H1 (cell line): ENCODE measurements around the gene LRP3. TPM values are rescaled to one million over a fixed set of nuclear protein-coding genes. Genes with fewer than 3 reads are reported as not detected.
A peak's percentile ranks its signal among the peaks of the same experiment; 100 is the strongest.

Experiments used
- CTCF ChIA-PET: fragments of 300-600 bp; sonication (Branson Sonifier 250); formaldehyde crosslinking; loops from one replicate; lab custom pipeline; 2021; ENCODE audit not compliant: partially characterized antibody; lab: Charles Lee
- POLR2A ChIA-PET: fragments of 300-600 bp; sonication (Branson Sonifier 250); formaldehyde crosslinking; loops from one replicate; lab custom pipeline; 2021; ENCODE audit warnings: inconsistent platforms; ENCODE audit not compliant: partially characterized antibody; lab: Charles Lee
- DNase-seq, 2 experiments: peaks; one replicate each; pipeline versions ENCODE4 v3.0.0 to v3.0.0-alpha.2; 2010 to 2022; ENCODE audit warnings: low spot score in 2 of 2, low read depth in 1 of 2, mixed read lengths in 1 of 2
- FAIRE-seq: peaks from 2 replicates; lab custom pipeline; 2011; peaks lifted over from hg19 to GRCh38; lab: Jason Lieb, UNC
- H2AFZ ChIP-seq: 2 replicates; pipeline ENCODE4 v1.8.1; 2012; ENCODE audit warnings: low read length, inconsistent platforms
- H2AK5ac ChIP-seq: 2 replicates; pipeline ENCODE4 v1.6.1; 2013; ENCODE audit warnings: low read depth, low read length
- H2BK120ac ChIP-seq: replicated peaks from 2 replicates; pipeline ENCODE3; 2013; ENCODE audit warnings: low read depth, low read length, inconsistent platforms
- H2BK12ac ChIP-seq: 2 replicates; pipeline ENCODE4 v1.6.1; 2013; ENCODE audit warnings: low read depth, low read length
- H2BK15ac ChIP-seq: 2 replicates; pipeline ENCODE4 v1.6.1; 2013; ENCODE audit warnings: low read length
- H2BK20ac ChIP-seq: 2 replicates; pipeline ENCODE4 v1.6.1; 2013; ENCODE audit warnings: low read length
- H2BK5ac ChIP-seq: 2 replicates; pipeline ENCODE4 v1.6.1; 2013; ENCODE audit warnings: low read depth, low read length
- H3K14ac ChIP-seq: 2 replicates; pipeline ENCODE4 v1.6.1; 2013; ENCODE audit warnings: inconsistent platforms; ENCODE audit not compliant: insufficient read length
- H3K18ac ChIP-seq: 2 replicates; pipeline ENCODE4 v1.6.1; 2013; ENCODE audit warnings: low read length; ENCODE audit errors: extremely low read depth
- H3K23ac ChIP-seq: 2 replicates; pipeline ENCODE4 v1.6.1; 2013; ENCODE audit warnings: inconsistent platforms; ENCODE audit not compliant: insufficient read length
- H3K23me2 ChIP-seq: 2 replicates; pipeline ENCODE4 v1.6.1; 2013; ENCODE audit warnings: low read depth, low read length
- H3K27ac ChIP-seq: 2 replicates; pipeline ENCODE4 v1.6.1; 2011; ENCODE audit warnings: low read depth, low read length, inconsistent platforms
- H3K27me3 ChIP-seq, 4 experiments: replicated peaks in 1 of 4; 1 replicate in 1 of 4; 2 replicates in 3 of 4; pipeline versions ENCODE4 v1.6.1 to v1.8.1; 2011 to 2013; ENCODE audit warnings: low read length in 3 of 4, mild to moderate bottlenecking in 3 of 4, inconsistent platforms in 2 of 4, mixed read lengths in 2 of 4, moderate library complexity in 1 of 4; ENCODE audit not compliant: control insufficient read depth in 3 of 4, insufficient read depth in 3 of 4; ENCODE audit errors: extremely low read depth in 1 of 4
- H3K36me3 ChIP-seq, 4 experiments: 2 replicates each; pipeline versions ENCODE4 v1.6.1 to v1.8.1; 2011 to 2013; ENCODE audit warnings: mild to moderate bottlenecking in 4 of 4, low read length in 3 of 4, moderate library complexity in 2 of 4, control low read depth in 1 of 4, inconsistent platforms in 1 of 4; ENCODE audit not compliant: insufficient read depth in 4 of 4, control insufficient read depth in 2 of 4
- H3K4ac ChIP-seq: replicated peaks from 2 replicates; pipeline ENCODE3; 2013; ENCODE audit warnings: low read length, low read depth, mixed read lengths, inconsistent platforms; ENCODE audit not compliant: insufficient read length
- H3K4me1 ChIP-seq, 4 experiments: replicated peaks in 1 of 4; 1 replicate in 1 of 4; 2 replicates in 3 of 4; pipeline versions ENCODE4 v1.6.1 to v1.8.1; 2011 to 2013; ENCODE audit warnings: low read length in 3 of 4, inconsistent platforms in 2 of 4, mixed read lengths in 1 of 4; ENCODE audit not compliant: insufficient read depth in 4 of 4, control insufficient read depth in 3 of 4
- H3K4me2 ChIP-seq, 2 experiments: 2 replicates each; pipeline versions ENCODE4 v1.6.1 to v1.8.1; 2011 to 2013; ENCODE audit warnings: low read depth in 2 of 2, low read length in 2 of 2, control low read depth in 1 of 2, inconsistent platforms in 1 of 2, mild to moderate bottlenecking in 1 of 2; ENCODE audit not compliant: insufficient read depth in 1 of 2
- H3K4me3 ChIP-seq, 4 experiments: fragments of 200-600, 300-600 bp in 1 of 4; sonication (generic), shearing (Covaris generic), sonication (Bioruptor Twin) in 1 of 4; 2 replicates each; pipeline versions ENCODE4 v1.5.1 to v1.8.1; 2011 to 2016; ENCODE audit warnings: low read length in 4 of 4, low read depth in 3 of 4, control low read depth in 2 of 4, inconsistent platforms in 2 of 4, mild to moderate bottlenecking in 2 of 4, mixed read lengths in 1 of 4, moderate library complexity in 1 of 4; ENCODE audit not compliant: insufficient read depth in 2 of 4; ENCODE audit errors: extremely low read depth in 1 of 4
- H3K56ac ChIP-seq: replicated peaks from 2 replicates; pipeline ENCODE3; 2013; ENCODE audit warnings: low read depth, mild to moderate bottlenecking, mixed read lengths, low read length, inconsistent platforms; ENCODE audit not compliant: insufficient read length
- H3K79me1 ChIP-seq: 2 replicates; pipeline ENCODE4 v1.6.1; 2013; ENCODE audit warnings: low read depth, low read length, control low read depth
- H3K79me2 ChIP-seq, 2 experiments: 2 replicates each; pipeline versions ENCODE4 v1.6.1 to v1.8.1; 2012 to 2013; ENCODE audit warnings: low read length in 2 of 2, mild to moderate bottlenecking in 2 of 2, inconsistent platforms in 1 of 2; ENCODE audit not compliant: insufficient read depth in 2 of 2, control insufficient read depth in 1 of 2
- H3K9ac ChIP-seq, 4 experiments: replicated peaks in 1 of 4; 1 replicate in 1 of 4; 2 replicates in 3 of 4; pipeline versions ENCODE4 v1.6.1 to v1.8.1; 2011 to 2013; ENCODE audit warnings: low read depth in 3 of 4, low read length in 3 of 4, control low read depth in 2 of 4, mild to moderate bottlenecking in 2 of 4, moderate library complexity in 2 of 4, inconsistent platforms in 1 of 4; ENCODE audit errors: extremely low read depth in 1 of 4
- H3K9me3 ChIP-seq, 2 experiments: 2 replicates each; pipeline versions ENCODE4 v1.6.1 to v1.8.1; 2012 to 2013; ENCODE audit warnings: mild to moderate bottlenecking in 2 of 2, moderate library complexity in 2 of 2, control low read depth in 1 of 2, inconsistent platforms in 1 of 2, low read depth in 1 of 2, low read length in 1 of 2, mixed read lengths in 1 of 2; ENCODE audit not compliant: insufficient read depth in 2 of 2
- H4K20me1 ChIP-seq, 2 experiments: replicated peaks in 1 of 2; 2 replicates each; pipeline versions ENCODE3 to v1.8.1; 2011 to 2013; ENCODE audit warnings: inconsistent platforms in 2 of 2, low read length in 2 of 2, mild to moderate bottlenecking in 1 of 2; ENCODE audit not compliant: insufficient read depth in 2 of 2, control insufficient read depth in 1 of 2
- H4K5ac ChIP-seq: 2 replicates; pipeline ENCODE4 v1.6.1; 2013; ENCODE audit warnings: low read length, low read depth, mixed read lengths, inconsistent platforms; ENCODE audit not compliant: insufficient read length
- H4K8ac ChIP-seq: 2 replicates; pipeline ENCODE4 v1.8.0; 2013; ENCODE audit warnings: mild to moderate bottlenecking, moderate library complexity, low read length, inconsistent platforms; ENCODE audit not compliant: insufficient read depth; ENCODE audit errors: extremely low read depth
- H4K91ac ChIP-seq: replicated peaks from 2 replicates; pipeline ENCODE3; 2013; ENCODE audit warnings: low read length, mixed read lengths, inconsistent platforms; ENCODE audit not compliant: insufficient read length
- CBX8 ChIP-seq: fragments of 300-800, 300-1000 bp; sonication (generic); IDR thresholded peaks from 2 replicates; pipeline ENCODE4 v1.7.1; 2016; ENCODE audit warnings: low read depth, low read length, borderline replicate concordance
- FOSL1 ChIP-seq: IDR thresholded peaks from 2 replicates; pipeline ENCODE4 v1.6.1; 2011; ENCODE audit warnings: mild to moderate bottlenecking, low read depth, low read length, moderate library complexity; ENCODE audit not compliant: insufficient read depth
- KDM4A ChIP-seq: IDR thresholded peaks from one replicate; pipeline ENCODE4 v1.7.1; 2012; ENCODE audit warnings: low read depth, mild to moderate bottlenecking, moderate library complexity, low read length, inconsistent platforms; ENCODE audit not compliant: severe bottlenecking
- RFX5 ChIP-seq: IDR thresholded peaks from 2 replicates; pipeline ENCODE4 v1.6.1; 2011; ENCODE audit warnings: low read depth, low read length, improper control_type of control experiment, borderline replicate concordance
- WGBS, 2 experiments: shearing (Covaris generic) in 1 of 2; methylation state at CpG; one replicate each; pipeline versions ENCODE4 v1.1.6 to v1.1.7; 2013 to 2015; ENCODE audit warnings: low lambda C conversion rate in 2 of 2, mixed read lengths in 2 of 2, inconsistent platforms in 1 of 2, low coverage in 1 of 2, missing lambda C conversion rate in 1 of 2; ENCODE audit not compliant: insufficient replicate concordance in 2 of 2, insufficient coverage in 1 of 2, insufficient read length in 1 of 2; ENCODE audit errors: extremely low coverage in 1 of 2, missing lambda C conversion rate in 1 of 2; 5-methylcytosine and 5-hydroxymethylcytosine counted together
- polyA plus RNA-seq, 7 experiments: library from polyadenylated mRNA; depleted of rRNA in 3 of 7; stranded (reverse) in 5 of 7; unstranded in 2 of 7; fragments of >200 nt in 5 of 7; fragments of 200-250 nt in 2 of 7; gene quantifications; 1 replicate in 5 of 7; 2 replicates in 1 of 7; 4 replicates in 1 of 7; pipeline versions ENCODE4 v1.2.1 to v1.2.3, GENCODE V29; 2011 to 2013; ENCODE audit warnings: missing spikeins in 2 of 7, mixed read lengths in 2 of 7
- total RNA-seq: library from RNA; stranded (reverse); fragmentation: NEBNext Ultra II Directional; extraction: Animal tissue kit (Norgen Biotek cat#: 25700); gene quantifications from 2 replicates; pipeline ENCODE4 v1.2.1, GENCODE V29; 2021

LRP3 gene
- total and polyA plus RNA-seq, 2 of the 8 experiments (the other 6 are each of a cell fraction or from before 2014, with no cell fraction given), result 30.3 to 33.7 TPM

- Histone ChIP-seq H2AK5ac (no peak overlapping the region), H3K18ac (no peak overlapping the region), H4K91ac (no peak overlapping the region), H3K23ac (no peak overlapping the region), H3K27me3 (peaks cover 0 to 23% (median 10%) of the 10 kb centered on the region in 4 experiments; a peak in 5 of 7 replicates), H2AFZ (no peak overlapping the region), H2BK5ac (no peak overlapping the region), H4K8ac (no peak overlapping the region), H3K23me2 (peaks cover 3% of the 10 kb centered on the region; the same call in 1 of the 2 replicates), H3K4me2 (peak overlapping the region; percentile 57 to 73), H2BK15ac (no peak overlapping the region), H3K79me2 (no peaks in the 10 kb centered on the region), H2BK120ac (no peak overlapping the region), H3K4me1 (peaks cover 0 to 4% (median 1%) of the 10 kb centered on the region in 4 experiments; a peak in 4 of 7 replicates), H3K4ac (no peak overlapping the region)
- no CpG with 5 or more reads among the region's 57 CpGs for WGBS, 2 experiments
- no peak for FAIRE-seq
- CTCF ChIA-PET, result interaction anchor here (1.9 kb wide), 1 partner anchor 8 kb away, joined by 6 read pairs; no protein-coding TSS in a partner anchor
- TF ChIP-seq RFX5, result no peak
- peak; percentile 41 for TF ChIP-seq KDM4A
- TF ChIP-seq CBX8, result no peak
- TF ChIP-seq FOSL1, result no peak
- TF ChIP-seq, all 59 proteins: peak for 1
- H3K79me1 ChIP-seq, result peaks cover 3% of the 10 kb centered on the region; the same call in 1 of the 2 replicates
- no peak overlapping the region for H3K14ac ChIP-seq
- no peaks in the 10 kb centered on the region for H3K36me3 ChIP-seq
- H3K4me3 ChIP-seq, result peak overlapping the region; percentile 44 to 89 (median 56); a peak in 7 of 8 replicates
- no peak overlapping the region for H2BK20ac ChIP-seq
- peaks cover 0 to 6% of the 10 kb centered on the region in 2 experiments for H4K20me1 ChIP-seq
- no peak overlapping the region for H2BK12ac ChIP-seq
- H3K9ac ChIP-seq, result peak overlapping the region in 1 of 4 experiments; percentile 61; a peak in 1 of 7 replicates
- DNase-seq, result no peak
- H3K9me3 ChIP-seq, result no peaks in the 10 kb centered on the region
- POLR2A ChIA-PET, result interaction anchor here (1.2 kb wide), 1 partner anchor 15 kb away, joined by 6 read pairs; no protein-coding TSS in a partner anchor
- no peak overlapping the region for H3K27ac ChIP-seq
- H3K56ac ChIP-seq, result no peak overlapping the region
- H4K5ac ChIP-seq, result no peak overlapping the region
Measured at GRCh38 chr19:33194532-33194885, 379 bp downstream of the LRP3 start.
